ENCODE data around the gene GNAQ.
"Not testable (repeated sequence)": the region's sequence is repeated elsewhere in the genome, so short reads cannot be mapped to it uniquely, and the experiment has no call there.

The GNAQ gene

DNA sequence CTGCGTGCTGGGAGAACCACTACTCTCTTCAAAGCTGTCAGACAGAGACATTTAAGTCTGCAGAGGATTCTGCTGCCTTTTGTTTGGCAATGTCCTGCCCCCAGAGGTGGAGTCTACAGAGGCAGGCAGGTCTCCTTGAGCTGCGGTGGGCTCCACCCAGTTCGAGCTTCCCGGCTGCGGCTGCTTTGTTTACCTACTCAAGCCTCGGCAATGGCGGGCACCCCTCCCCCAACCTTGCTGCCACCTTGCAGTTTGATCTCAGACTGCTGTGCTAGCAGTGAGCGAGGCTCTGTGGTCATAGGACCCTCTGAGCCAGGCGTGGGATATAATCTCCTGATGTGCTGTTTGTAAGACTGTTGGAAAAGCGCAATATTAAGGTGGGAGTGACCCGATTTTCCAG, 343.9 kb downstream of the GNAQ start:
- not testable (repeated sequence) for DNase-seq (ENCODE audit: low spot score)

- DNase-seq (ENCODE audit: low spot score) = no peak
Measured at GRCh38 chr9:77680581-77680980, 351.0 kb downstream of the GNAQ start.

DNA sequence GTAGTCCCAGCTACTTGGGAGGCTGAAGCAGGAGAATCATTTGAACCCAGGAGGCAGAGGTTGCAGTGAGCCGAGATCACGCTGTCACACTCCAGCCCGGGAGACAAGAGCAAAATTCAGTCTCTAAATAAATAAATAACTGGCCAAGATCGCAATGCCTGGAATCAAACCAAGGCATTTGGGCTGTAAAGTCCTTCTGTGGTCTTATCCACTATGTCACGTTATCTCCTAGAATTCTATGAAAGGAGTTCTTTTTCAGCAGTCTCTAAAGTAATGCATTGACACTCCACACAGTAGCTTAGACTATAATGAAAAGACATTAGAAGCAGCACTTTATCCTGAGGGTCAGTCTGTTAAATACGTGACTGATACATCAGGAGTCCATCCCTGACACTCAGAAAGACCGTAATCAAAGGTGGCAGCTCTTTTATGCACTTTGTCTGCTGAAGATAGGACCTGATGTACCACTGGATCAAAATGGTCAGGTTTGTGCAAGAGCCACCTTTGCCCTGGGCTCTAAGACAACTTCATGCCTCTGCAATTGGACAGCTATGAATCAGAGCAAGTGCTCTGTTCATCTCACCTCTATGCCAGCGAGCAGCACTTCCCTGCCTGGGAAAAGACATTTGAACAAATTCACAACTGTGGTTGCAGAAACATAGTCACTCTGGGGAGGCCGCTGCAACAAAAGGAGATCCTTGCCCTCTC, 351.8 kb downstream of the GNAQ start:
- no peak for DNase-seq (ENCODE audit: low spot score)

- DNase-seq (ENCODE audit: low spot score) = no peak
Measured at GRCh38 chr9:77679088-77679487, 352.5 kb downstream of the GNAQ start.

- DNase-seq (ENCODE audit: low spot score) = no peak
Measured at GRCh38 chr9:77677957-77678535, 353.6 kb downstream of the GNAQ start.

DNA sequence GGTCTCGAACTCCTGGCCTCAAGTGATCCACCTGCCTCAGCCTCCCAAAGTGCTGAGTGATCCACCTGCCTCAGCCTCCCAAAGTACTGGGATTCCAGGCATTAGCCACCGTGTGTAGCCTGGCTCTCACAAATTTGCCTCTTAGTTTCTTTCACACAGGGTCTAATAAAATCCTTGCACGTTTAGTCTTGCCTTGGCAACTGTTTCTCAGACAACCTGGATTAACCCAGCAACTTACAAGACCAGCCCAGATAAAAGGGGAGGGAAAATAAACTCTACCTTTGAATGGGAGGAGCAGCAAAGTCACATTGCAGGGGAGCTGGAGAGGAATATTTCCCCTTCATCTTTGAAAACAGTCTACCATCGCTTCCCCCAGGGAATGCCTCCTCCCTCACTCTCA, 354.2 kb downstream of the GNAQ start:
- no peak for DNase-seq (ENCODE audit: low spot score)

- no peak for DNase-seq (ENCODE audit: low spot score)
Measured at GRCh38 chr9:77673941-77674791, 357.4 kb downstream of the GNAQ start.

DNA sequence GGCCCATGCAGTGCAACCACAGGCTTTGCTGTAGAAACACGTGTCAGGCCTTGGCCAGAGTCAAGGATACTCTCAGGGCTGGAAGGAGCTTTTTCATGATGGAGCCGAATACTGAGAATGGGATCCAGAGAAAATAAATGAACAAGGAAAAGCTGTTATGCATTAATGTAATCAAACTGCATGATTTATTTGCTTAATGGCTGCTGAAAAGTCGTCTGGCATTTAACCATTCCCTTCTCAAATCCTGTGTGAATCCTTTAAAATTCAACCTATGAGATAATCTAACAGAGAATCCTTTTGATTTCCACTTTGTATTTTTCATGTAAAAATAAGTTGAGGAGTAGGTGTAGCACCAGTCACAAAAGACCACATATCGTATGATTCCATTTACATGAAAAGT, 359.4 kb downstream of the GNAQ start:
- no peak for DNase-seq (ENCODE audit: low spot score)

DNA sequence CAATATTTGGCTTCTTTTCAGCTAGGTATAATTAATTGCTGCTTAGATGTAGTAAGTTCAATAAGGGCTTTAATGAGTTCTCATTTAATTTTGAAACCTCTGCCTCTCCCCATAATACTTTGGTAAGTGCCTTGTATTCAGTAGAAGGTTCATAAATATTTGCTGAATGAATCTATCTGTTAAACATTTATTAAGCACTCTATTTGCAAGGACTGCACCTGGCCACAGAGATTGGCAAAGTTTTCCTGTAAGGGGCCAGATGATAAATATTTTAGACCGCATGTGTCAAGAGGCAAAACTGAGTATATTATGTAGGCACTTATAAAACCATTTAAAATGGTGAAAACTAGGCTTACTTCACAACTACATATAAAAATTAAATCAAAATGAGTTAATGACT, 364.5 kb downstream of the GNAQ start:
- no peak for DNase-seq (ENCODE audit: low spot score)

Measured in pons (tissue), 1 donor.